ENCODE measurements around the gene CYLD.

CYLD gene

DNA sequence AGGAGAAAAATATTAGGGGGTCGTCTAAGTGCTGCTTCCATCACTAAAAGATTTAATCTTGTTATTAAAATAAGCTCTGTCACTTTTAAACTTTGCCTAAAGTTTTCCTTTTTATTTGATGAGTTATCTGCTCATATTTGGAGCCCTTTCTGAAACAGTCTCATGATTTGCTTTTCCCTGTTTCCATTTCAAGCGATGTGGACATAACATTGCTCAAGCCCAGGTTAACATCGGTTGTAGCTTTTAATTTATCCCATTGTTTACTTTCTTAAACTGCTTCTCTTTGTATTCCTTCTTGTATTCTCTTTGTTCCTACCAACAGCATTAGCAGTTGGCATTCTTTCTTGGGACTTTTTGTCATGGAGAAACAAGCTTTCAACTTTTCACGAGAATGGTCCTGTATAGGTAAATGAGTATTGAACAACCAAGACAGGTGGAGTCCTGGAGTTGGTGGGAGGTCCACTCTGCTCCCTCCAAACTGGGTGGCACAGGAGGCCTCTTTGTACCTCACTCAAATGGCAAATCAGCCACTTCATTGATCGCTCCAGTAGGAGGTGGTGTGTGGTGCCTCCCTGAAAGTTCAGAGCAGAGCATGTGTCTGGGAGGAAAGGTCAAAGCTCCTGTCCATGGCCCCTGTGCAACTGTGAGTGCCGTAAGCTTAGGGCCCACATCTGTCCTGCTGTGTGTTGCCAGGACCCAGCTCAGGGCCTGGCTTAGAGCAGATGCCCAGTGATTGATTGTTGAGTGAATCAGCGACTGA lies 107.0 kb downstream of the CYLD start:
- TF ChIP-seq, protein P1, sequence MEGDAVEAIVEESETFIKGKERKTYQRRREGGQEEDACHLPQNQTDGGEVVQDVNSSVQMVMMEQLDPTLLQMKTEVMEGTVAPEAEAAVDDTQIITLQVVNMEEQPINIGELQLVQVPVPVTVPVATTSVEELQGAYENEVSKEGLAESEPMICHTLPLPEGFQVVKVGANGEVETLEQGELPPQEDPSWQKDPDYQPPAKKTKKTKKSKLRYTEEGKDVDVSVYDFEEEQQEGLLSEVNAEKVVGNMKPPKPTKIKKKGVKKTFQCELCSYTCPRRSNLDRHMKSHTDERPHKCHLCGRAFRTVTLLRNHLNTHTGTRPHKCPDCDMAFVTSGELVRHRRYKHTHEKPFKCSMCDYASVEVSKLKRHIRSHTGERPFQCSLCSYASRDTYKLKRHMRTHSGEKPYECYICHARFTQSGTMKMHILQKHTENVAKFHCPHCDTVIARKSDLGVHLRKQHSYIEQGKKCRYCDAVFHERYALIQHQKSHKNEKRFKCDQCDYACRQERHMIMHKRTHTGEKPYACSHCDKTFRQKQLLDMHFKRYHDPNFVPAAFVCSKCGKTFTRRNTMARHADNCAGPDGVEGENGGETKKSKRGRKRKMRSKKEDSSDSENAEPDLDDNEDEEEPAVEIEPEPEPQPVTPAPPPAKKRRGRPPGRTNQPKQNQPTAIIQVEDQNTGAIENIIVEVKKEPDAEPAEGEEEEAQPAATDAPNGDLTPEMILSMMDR (conservative IDR thresholded peaks at IDR 0.05; ENCODE audit: low read depth, low read length) = no peak

More for the DNA sequence above, 107.0 kb downstream of the CYLD start:
- DNase-seq (ENCODE audit: low read depth) = no peak
- no peak overlapping the region for H3K4me3 ChIP-seq (ENCODE audit: low read length)
